ENCODE measurements around the gene PTPN20. TPM values are rescaled to one million over a fixed set of nuclear protein-coding genes. Genes with fewer than 3 reads are reported as not detected.

PTPN20 gene
- total RNA-seq, 2 donors from 2014 or later: 2.5 to 10.2 TPM

DNA sequence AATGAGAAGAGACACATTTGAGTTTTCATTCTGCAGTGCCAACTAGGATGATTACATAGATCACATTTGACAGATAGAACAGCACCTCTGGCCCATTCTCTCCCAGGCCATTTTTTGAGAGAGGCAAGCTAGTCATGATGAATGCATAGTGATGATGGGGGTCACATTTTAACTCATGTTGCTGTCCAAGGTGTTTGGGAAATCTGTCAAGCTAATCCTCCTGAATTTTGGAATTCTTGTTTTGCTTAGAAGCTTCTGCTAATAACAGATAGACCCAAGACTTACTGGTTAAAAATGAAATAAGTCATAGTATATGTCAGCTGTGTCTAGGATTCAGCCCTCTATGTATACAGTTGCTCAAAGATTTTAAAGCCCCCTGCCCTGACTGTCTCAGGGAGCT, 101.0 kb downstream of the PTPN20 start:
- TF ChIP-seq, protein P1, sequence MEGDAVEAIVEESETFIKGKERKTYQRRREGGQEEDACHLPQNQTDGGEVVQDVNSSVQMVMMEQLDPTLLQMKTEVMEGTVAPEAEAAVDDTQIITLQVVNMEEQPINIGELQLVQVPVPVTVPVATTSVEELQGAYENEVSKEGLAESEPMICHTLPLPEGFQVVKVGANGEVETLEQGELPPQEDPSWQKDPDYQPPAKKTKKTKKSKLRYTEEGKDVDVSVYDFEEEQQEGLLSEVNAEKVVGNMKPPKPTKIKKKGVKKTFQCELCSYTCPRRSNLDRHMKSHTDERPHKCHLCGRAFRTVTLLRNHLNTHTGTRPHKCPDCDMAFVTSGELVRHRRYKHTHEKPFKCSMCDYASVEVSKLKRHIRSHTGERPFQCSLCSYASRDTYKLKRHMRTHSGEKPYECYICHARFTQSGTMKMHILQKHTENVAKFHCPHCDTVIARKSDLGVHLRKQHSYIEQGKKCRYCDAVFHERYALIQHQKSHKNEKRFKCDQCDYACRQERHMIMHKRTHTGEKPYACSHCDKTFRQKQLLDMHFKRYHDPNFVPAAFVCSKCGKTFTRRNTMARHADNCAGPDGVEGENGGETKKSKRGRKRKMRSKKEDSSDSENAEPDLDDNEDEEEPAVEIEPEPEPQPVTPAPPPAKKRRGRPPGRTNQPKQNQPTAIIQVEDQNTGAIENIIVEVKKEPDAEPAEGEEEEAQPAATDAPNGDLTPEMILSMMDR (IDR thresholded peaks at IDR 0.05): no peak
- no peak for TF ChIP-seq POLR2A (IDR thresholded peaks at IDR 0.05)
- no peak for TF ChIP-seq POLR2AphosphoS5 (IDR thresholded peaks at IDR 0.05)
- DNase-seq (ENCODE audit: low spot score): no peak
- no peaks in the 10 kb centered on the region for H3K36me3 ChIP-seq
- H3K27ac ChIP-seq: no peak overlapping the region
- H3K4me3 ChIP-seq: no peak overlapping the region
- no peaks in the 10 kb centered on the region for H3K9me3 ChIP-seq
- no peaks in the 10 kb centered on the region for H3K27me3 ChIP-seq (replicated peaks; ENCODE audit: insufficient read depth)
- intact Hi-C loops (cut with DNase I): no loop called here
- H3K4me1 ChIP-seq (replicated peaks): no peaks in the 10 kb centered on the region

DNA sequence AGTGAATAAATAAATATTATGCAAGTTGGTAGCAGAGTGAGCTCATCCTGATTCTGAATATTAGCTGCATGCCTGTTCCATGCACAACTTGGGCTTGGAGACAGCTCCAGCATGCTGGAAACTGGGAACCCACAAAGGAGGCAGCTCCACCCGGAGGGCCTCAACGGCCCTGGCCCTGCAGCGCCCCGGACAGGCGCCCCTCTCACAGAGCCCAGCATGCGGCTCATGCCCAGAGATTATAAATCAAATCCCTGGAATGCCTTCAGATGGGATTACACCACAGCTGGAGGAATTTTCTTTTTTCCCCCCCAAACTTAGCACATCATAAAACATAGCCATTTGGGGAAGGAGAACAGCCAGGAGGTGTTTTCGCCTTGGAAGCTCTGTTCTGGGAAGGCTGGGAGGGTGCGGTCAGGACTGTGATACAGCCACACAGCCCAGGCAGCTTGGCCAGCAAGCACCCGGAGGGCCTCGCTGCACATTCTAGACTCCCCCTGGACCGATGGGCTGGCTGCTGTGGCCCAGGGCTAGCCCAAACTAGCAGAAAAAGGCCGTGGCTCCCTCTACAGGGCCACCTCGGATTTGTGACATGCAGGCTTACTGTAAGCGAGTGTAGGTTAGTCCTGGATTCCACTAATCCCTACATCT, 102.4 kb downstream of the PTPN20 start:
- no peak overlapping the region for H3K27ac ChIP-seq
- intact Hi-C loops (cut with DNase I): no loop called here
- 62% methylated on average over 14 of the region's 14 CpGs for WGBS
- H3K4me1 ChIP-seq (replicated peaks): no peaks in the 10 kb centered on the region
- no peaks in the 10 kb centered on the region for H3K27me3 ChIP-seq (replicated peaks; ENCODE audit: insufficient read depth)
- H3K9me3 ChIP-seq: no peaks in the 10 kb centered on the region
- no peak for DNase-seq (ENCODE audit: low spot score)
- no peak overlapping the region for H3K4me3 ChIP-seq
- TF ChIP-seq, protein P1 (IDR thresholded peaks at IDR 0.05): no peak
- no peak for TF ChIP-seq POLR2AphosphoS5 (IDR thresholded peaks at IDR 0.05)
- TF ChIP-seq POLR2A (IDR thresholded peaks at IDR 0.05): no peak
- H3K36me3 ChIP-seq: no peaks in the 10 kb centered on the region

DNA sequence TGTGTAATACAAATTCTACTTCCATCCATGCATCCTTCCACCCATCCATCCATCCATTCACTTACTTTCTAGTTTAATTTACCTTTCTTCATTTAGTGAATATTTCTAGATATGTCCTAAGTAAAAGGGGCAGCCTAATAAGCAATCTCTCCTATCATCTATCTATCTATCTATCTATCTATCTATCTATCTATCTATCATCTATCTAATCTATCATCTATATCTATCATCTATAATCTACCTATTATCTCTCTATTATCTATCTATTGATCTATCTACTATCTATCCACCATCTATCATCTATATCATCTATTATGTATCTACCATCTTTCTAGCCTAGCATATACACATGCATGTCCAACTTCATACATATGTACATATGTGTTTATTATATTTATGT, 104.2 kb downstream of the PTPN20 start:
- Histone ChIP-seq H3K4me3 (no peak overlapping the region), H3K36me3 (no peaks in the 10 kb centered on the region), H3K27ac (no peak overlapping the region), H3K4me1 (replicated peaks) (no peaks in the 10 kb centered on the region), H3K9me3 (no peaks in the 10 kb centered on the region), H3K27me3 (replicated peaks; ENCODE audit: insufficient read depth) (no peaks in the 10 kb centered on the region)
- intact Hi-C loops (cut with DNase I): no loop called here
- TF ChIP-seq POLR2AphosphoS5 (IDR thresholded peaks at IDR 0.05) (no peak), POLR2A (IDR thresholded peaks at IDR 0.05) (no peak)
- TF ChIP-seq, protein P1 (IDR thresholded peaks at IDR 0.05): no peak
- DNase-seq (ENCODE audit: low spot score): no peak

DNA sequence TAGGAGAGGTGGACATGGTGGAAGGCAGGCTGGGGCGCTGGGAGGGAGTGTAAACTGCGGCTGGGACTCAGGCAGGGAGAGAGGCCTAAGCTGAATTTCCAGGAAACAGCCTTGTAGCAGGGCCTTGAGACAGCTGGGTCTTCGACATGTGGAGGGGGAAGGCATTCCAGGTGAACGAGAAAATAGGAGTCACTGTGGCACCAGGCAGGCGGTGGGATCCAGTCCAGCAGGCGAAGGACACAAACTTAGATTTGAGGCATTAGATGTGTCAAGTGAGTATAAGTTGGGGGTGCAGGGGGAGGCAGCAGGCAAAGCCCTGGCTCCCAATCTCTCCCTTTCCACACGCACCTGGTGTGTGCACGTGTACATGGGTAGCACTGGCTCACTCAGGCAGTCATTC, 105.3 kb downstream of the PTPN20 start:
- H3K27ac ChIP-seq: no peak overlapping the region
- TF ChIP-seq, protein P1 (IDR thresholded peaks at IDR 0.05): no peak
- no peak for TF ChIP-seq POLR2A (IDR thresholded peaks at IDR 0.05)
- no peak for TF ChIP-seq POLR2AphosphoS5 (IDR thresholded peaks at IDR 0.05)
- no peak overlapping the region for H3K4me3 ChIP-seq
- intact Hi-C loops (cut with DNase I): no loop called here
- DNase-seq (ENCODE audit: low spot score): no peak
- no peaks in the 10 kb centered on the region for H3K9me3 ChIP-seq
- H3K4me1 ChIP-seq (replicated peaks): no peaks in the 10 kb centered on the region
- H3K27me3 ChIP-seq (replicated peaks; ENCODE audit: insufficient read depth): no peaks in the 10 kb centered on the region
- 81% methylated on average over 8 of the region's 8 CpGs for WGBS
- H3K36me3 ChIP-seq: no peaks in the 10 kb centered on the region

DNA sequence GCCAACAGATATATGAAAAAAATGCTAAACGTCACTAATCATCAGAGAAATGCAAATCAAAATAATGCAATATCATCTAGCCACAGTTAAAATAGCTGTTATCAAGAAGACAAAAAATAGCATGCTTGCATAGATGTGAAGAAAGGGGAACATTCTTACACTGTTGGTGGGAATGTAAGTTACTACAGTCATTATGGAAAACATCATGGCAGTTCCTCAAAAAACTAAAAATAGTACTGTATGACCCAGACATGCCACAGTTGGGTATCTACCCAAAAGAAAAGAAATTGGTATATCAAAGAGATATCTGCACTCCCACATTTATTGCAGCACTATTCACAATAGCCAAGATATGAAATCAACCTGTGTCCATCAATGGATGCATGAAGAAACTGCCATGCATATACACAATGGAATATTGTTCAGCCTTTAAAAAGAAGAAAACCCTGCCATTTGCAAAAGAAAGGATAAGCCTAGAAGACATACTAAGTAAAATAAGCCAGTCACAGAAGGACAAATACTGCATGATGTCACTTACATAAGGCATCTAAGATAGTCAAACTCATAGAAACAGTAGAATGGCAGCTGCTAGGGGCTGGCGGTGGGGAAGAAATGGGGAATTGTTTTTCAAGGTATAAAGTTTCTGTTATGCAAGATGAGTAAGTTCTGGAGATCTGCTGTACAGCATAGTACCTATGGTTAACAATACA, 107.0 kb downstream of the PTPN20 start:
- 80% methylated on average over 2 of the region's 2 CpGs for WGBS
- Histone ChIP-seq H3K27me3 (replicated peaks; ENCODE audit: insufficient read depth) (no peaks in the 10 kb centered on the region), H3K27ac (no peak overlapping the region), H3K36me3 (no peaks in the 10 kb centered on the region), H3K4me3 (no peak overlapping the region), H3K9me3 (no peaks in the 10 kb centered on the region), H3K4me1 (replicated peaks) (no peaks in the 10 kb centered on the region)
- no peak for DNase-seq (ENCODE audit: low spot score)
- no peak for TF ChIP-seq POLR2A (IDR thresholded peaks at IDR 0.05)
- TF ChIP-seq, protein P1 (IDR thresholded peaks at IDR 0.05): no peak
- no peak for TF ChIP-seq POLR2AphosphoS5 (IDR thresholded peaks at IDR 0.05)
- intact Hi-C loops (cut with DNase I): no loop called here

Measured in prostate gland (tissue), 2 donors.